ENCODE measurements around the gene PRKCA.

Gene PRKCA

GRCh38 chr17:66432411-66432957 is 130.1 kb downstream of the PRKCA start:
- no peak overlapping the region for H3K4me3 ChIP-seq (ENCODE audit: control insufficient read depth, low read depth, low read length)
- no peak for TF ChIP-seq CTCF (conservative IDR thresholded peaks at IDR 0.05; ENCODE audit: control insufficient read depth, insufficient read depth, low read depth, low read length)
- no peak for DNase-seq (ENCODE audit: low read depth)

- DNase-seq (ENCODE audit: low read depth): no peak
- no peak overlapping the region for H3K4me3 ChIP-seq (ENCODE audit: control insufficient read depth, low read depth, low read length)
- no peak for TF ChIP-seq CTCF (conservative IDR thresholded peaks at IDR 0.05; ENCODE audit: control insufficient read depth, insufficient read depth, low read depth, low read length)
Observed at GRCh38 chr17:66432996-66433551, 130.7 kb downstream of the PRKCA start.

- no peak for DNase-seq (ENCODE audit: low read depth)
- TF ChIP-seq CTCF (conservative IDR thresholded peaks at IDR 0.05; ENCODE audit: control insufficient read depth, insufficient read depth, low read depth, low read length): no peak
- no peak overlapping the region for H3K4me3 ChIP-seq (ENCODE audit: control insufficient read depth, low read depth, low read length)
Observed at GRCh38 chr17:66435182-66435581, 132.8 kb downstream of the PRKCA start.

GRCh38 chr17:66436631-66437030 is 134.2 kb downstream of the PRKCA start:
- DNase-seq (ENCODE audit: low read depth): no peak
- no peak for TF ChIP-seq CTCF (conservative IDR thresholded peaks at IDR 0.05; ENCODE audit: control insufficient read depth, insufficient read depth, low read depth, low read length)
- no peak overlapping the region for H3K4me3 ChIP-seq (ENCODE audit: control insufficient read depth, low read depth, low read length)

GRCh38 chr17:66437476-66438026 is 135.1 kb downstream of the PRKCA start:
- no peak for DNase-seq (ENCODE audit: low read depth)
- H3K4me3 ChIP-seq (ENCODE audit: control insufficient read depth, low read depth, low read length): no peak overlapping the region
- TF ChIP-seq CTCF (conservative IDR thresholded peaks at IDR 0.05; ENCODE audit: control insufficient read depth, insufficient read depth, low read depth, low read length): no peak

GRCh38 chr17:66438101-66438500 is 135.7 kb downstream of the PRKCA start:
- no peak for DNase-seq (ENCODE audit: low read depth)

More at GRCh38 chr17:66438101-66438500, 135.7 kb downstream of the PRKCA start:
- TF ChIP-seq CTCF (conservative IDR thresholded peaks at IDR 0.05; ENCODE audit: control insufficient read depth, insufficient read depth, low read depth, low read length): no peak
- H3K4me3 ChIP-seq (ENCODE audit: control insufficient read depth, low read depth, low read length): no peak overlapping the region
